Keratinocyte (primary cell): ENCODE measurements around the gene IL23A. TPM values are rescaled to one million over a fixed set of nuclear protein-coding genes. Genes with fewer than 3 reads are reported as not detected.
A peak's percentile ranks its signal among the peaks of the same experiment; 100 is the strongest.

ENCODE experiments used
- DNase-seq: peaks from one replicate; pipeline ENCODE4 v3.0.0-alpha.2; 2011; ENCODE audit warnings: low read depth, missing footprints, low spot score
- FAIRE-seq: peaks from 2 replicates; lab custom pipeline; 2011; peaks lifted over from hg19 to GRCh38; lab: Jason Lieb, UNC
- H2AFZ ChIP-seq: 2 replicates; pipeline ENCODE4 v1.6.0; 2012; ENCODE audit warnings: low read length, control low read depth, inconsistent platforms; ENCODE audit not compliant: control insufficient read depth
- H3K27ac ChIP-seq: 2 replicates; pipeline ENCODE4 v1.5.1; 2011; ENCODE audit warnings: low read length; ENCODE audit not compliant: control insufficient read depth, insufficient read depth
- H3K27me3 ChIP-seq: 3 replicates; pipeline ENCODE4 v1.6.0; 2011; ENCODE audit warnings: low read length; ENCODE audit not compliant: control insufficient read depth, insufficient read depth; ENCODE audit errors: extremely low read depth
- H3K36me3 ChIP-seq, 2 experiments: 2 replicates in 1 of 2; 3 replicates in 1 of 2; pipeline ENCODE4 v1.5.1; 2011; ENCODE audit warnings: low read length in 2 of 2, mild to moderate bottlenecking in 1 of 2; ENCODE audit not compliant: control insufficient read depth in 2 of 2, insufficient read depth in 2 of 2; ENCODE audit errors: extremely low read depth in 1 of 2
- H3K4me1 ChIP-seq: 3 replicates; pipeline ENCODE4 v1.5.1; 2011; ENCODE audit warnings: low read length; ENCODE audit not compliant: control insufficient read depth, insufficient read depth; ENCODE audit errors: extremely low read depth
- H3K4me2 ChIP-seq: 3 replicates; pipeline ENCODE4 v1.6.0; 2011; ENCODE audit warnings: low read depth, low read length; ENCODE audit not compliant: control insufficient read depth, insufficient read depth; ENCODE audit errors: extremely low read depth
- H3K4me3 ChIP-seq, 3 experiments: fragments of 200-600 bp in 1 of 3; sonication (generic) in 1 of 3; 2 replicates in 2 of 3; 3 replicates in 1 of 3; pipeline ENCODE4 v1.5.1; 2011 to 2016; ENCODE audit warnings: low read length in 3 of 3, mild to moderate bottlenecking in 3 of 3, control low read depth in 2 of 3, inconsistent platforms in 1 of 3, low read depth in 1 of 3, mixed read lengths in 1 of 3, mixed run types in 1 of 3, moderate library complexity in 1 of 3; ENCODE audit not compliant: control insufficient read depth in 2 of 3, insufficient read depth in 2 of 3; ENCODE audit errors: extremely low read depth in 1 of 3
- H3K79me2 ChIP-seq: 2 replicates; pipeline ENCODE4 v1.6.0; 2012; ENCODE audit warnings: low read length; ENCODE audit not compliant: control insufficient read depth, insufficient read depth
- H3K9ac ChIP-seq: 3 replicates; pipeline ENCODE4 v1.6.0; 2011; ENCODE audit warnings: low read length; ENCODE audit not compliant: control insufficient read depth, insufficient read depth; ENCODE audit errors: extremely low read depth
- H3K9me1 ChIP-seq: 3 replicates; pipeline ENCODE4 v1.6.0; 2011; ENCODE audit warnings: low read length; ENCODE audit not compliant: control insufficient read depth, insufficient read depth; ENCODE audit errors: extremely low read depth
- H3K9me3 ChIP-seq: 2 replicates; pipeline ENCODE4 v1.5.1; 2012; ENCODE audit warnings: low read depth, low read length; ENCODE audit not compliant: control insufficient read depth
- H4K20me1 ChIP-seq: 3 replicates; pipeline ENCODE4 v1.6.0; 2011; ENCODE audit warnings: low read length; ENCODE audit not compliant: control insufficient read depth, insufficient read depth; ENCODE audit errors: extremely low read depth
- EZH2 ChIP-seq: IDR thresholded peaks from one replicate; pipeline ENCODE4 v1.6.1; 2012; ENCODE audit warnings: inconsistent platforms, mild to moderate bottlenecking, low read length, moderate library complexity
- dilution Hi-C: fragments of 300-500 bp; cut with MboI; formaldehyde crosslinking; loops from one replicate; pipeline ENCODE4 v1.7.0; 2020; ENCODE audit warnings: low sequenced_read_pairs; ENCODE audit not compliant: extremely low pct_ligation_motif_present
- polyA plus RNA-seq, 5 experiments: library from polyadenylated mRNA; depleted of rRNA in 3 of 5; stranded (reverse) in 3 of 5; stranded (forward) in 1 of 5; unstranded in 1 of 5; fragments of >200 nt; gene quantifications; 1 replicate in 1 of 5; 2 replicates in 3 of 5; 3 replicates in 1 of 5; pipeline versions ENCODE4 v1.2.1 to v1.2.3, GENCODE V29; 2011 to 2012; ENCODE audit warnings: missing spikeins in 2 of 5, low read depth in 1 of 5, low replicate concordance in 1 of 5
- TF ChIP-seq, protein P1 (sequence below), 3 experiments: IDR thresholded peaks in 1 of 3; conservative IDR thresholded peaks in 1 of 3; optimal IDR thresholded peaks in 1 of 3; 2 replicates in 2 of 3; 3 replicates in 1 of 3; pipeline versions ENCODE3 to v1.5.1; 2011; ENCODE audit warnings: low read length in 3 of 3, mild to moderate bottlenecking in 3 of 3, moderate library complexity in 2 of 3, control low read depth in 1 of 3, inconsistent platforms in 1 of 3; ENCODE audit not compliant: insufficient read depth in 2 of 3; ENCODE audit errors: extremely low read depth in 1 of 3

The IL23A gene
- polyA plus RNA-seq, 1 donor (not counting 4 experiments of a cell fraction or from before 2014, with no cell fraction given): 1.5 TPM

DNA sequence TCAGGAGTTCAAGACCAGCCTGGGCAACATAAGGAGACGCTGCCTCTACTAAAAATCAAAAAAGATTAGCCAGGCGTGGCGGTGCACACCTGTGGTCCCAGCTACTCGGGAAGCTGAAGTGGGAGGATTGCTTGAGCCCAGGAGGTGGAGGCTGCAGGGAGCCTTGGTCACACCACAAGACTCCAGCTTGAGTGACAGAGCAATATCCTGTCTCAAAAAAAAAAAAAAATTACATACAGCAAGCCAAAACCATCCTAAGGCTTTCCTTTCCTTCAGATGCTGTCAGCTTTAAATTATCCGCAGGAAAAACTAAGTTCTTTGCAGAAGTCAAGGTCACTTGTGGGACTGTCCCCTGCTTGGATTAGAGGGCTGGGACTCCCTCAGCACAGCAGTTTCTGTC lies 39.9 kb upstream of the IL23A start:
- peaks cover 6 to 11% of the 10 kb centered on the region in 2 experiments for H3K36me3 ChIP-seq
- H3K9ac ChIP-seq: peak overlapping the region; percentile 96
- H3K4me1 ChIP-seq: peaks cover 21% of the 10 kb centered on the region

DNA sequence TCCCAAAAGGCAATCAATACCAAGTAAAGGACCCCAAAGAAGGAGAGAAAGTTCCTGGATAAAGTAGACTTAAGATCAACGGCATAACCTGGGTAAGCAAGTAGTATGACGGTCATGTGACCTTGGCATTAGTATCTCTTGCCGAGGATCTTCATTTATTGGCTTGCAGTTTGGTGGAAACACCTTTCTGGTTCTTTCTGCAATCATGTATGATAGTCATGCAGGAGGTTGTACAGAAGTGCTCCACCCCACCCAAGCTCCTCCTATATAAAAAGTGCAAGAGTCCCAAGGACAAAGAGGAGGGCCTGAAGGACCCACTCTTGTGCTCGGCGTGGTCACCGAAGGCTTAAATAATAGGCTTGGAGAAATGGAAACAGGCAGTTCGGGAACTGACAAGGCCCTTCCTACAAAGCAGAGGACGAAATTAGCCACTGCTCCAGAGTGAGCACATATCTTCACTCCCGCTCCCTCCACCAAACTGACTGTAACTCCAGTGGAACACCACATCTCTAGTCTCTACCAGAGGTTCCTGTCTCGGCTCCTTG lies 39.3 kb upstream of the IL23A start:
- DNase-seq: no peak
- Histone ChIP-seq H4K20me1 (no peaks in the 10 kb centered on the region), H2AFZ (peak overlapping the region; percentile 65), H3K9me3 (no peaks in the 10 kb centered on the region), H3K9me1 (no peaks in the 10 kb centered on the region), H3K9ac (peak overlapping the region; percentile 96), H3K79me2 (peaks cover 52% of the 10 kb centered on the region), H3K27me3 (no peaks in the 10 kb centered on the region), H3K4me2 (peak overlapping the region; percentile 96), H3K4me3 (peak overlapping the region; percentile 81 to 99 (median 91)), H3K4me1 (peaks cover 21% of the 10 kb centered on the region), H3K36me3 (peaks cover 6 to 11% of the 10 kb centered on the region in 2 experiments), H3K27ac (peak overlapping the region; percentile 85)
- FAIRE-seq: peak; percentile 5
- dilution Hi-C loops: no loop called here
- no peak for TF ChIP-seq EZH2
- TF ChIP-seq, protein P1, sequence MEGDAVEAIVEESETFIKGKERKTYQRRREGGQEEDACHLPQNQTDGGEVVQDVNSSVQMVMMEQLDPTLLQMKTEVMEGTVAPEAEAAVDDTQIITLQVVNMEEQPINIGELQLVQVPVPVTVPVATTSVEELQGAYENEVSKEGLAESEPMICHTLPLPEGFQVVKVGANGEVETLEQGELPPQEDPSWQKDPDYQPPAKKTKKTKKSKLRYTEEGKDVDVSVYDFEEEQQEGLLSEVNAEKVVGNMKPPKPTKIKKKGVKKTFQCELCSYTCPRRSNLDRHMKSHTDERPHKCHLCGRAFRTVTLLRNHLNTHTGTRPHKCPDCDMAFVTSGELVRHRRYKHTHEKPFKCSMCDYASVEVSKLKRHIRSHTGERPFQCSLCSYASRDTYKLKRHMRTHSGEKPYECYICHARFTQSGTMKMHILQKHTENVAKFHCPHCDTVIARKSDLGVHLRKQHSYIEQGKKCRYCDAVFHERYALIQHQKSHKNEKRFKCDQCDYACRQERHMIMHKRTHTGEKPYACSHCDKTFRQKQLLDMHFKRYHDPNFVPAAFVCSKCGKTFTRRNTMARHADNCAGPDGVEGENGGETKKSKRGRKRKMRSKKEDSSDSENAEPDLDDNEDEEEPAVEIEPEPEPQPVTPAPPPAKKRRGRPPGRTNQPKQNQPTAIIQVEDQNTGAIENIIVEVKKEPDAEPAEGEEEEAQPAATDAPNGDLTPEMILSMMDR (optimal IDR thresholded peaks at IDR 0.05 in 1 of 3, IDR thresholded peaks at IDR 0.05 in 1 of 3, conservative IDR thresholded peaks at IDR 0.05 in 1 of 3; ENCODE audit: extremely low read depth in 1 of 3, insufficient read depth in 2 of 3, low read length in 3 of 3): no peak

More for the DNA sequence above, 39.9 kb upstream of the IL23A start:
- FAIRE-seq: no peak
- H3K27ac ChIP-seq: peak overlapping the region; percentile 85
- no peaks in the 10 kb centered on the region for H3K9me3 ChIP-seq
- H3K9me1 ChIP-seq: no peaks in the 10 kb centered on the region
- no peak for TF ChIP-seq EZH2
- TF ChIP-seq, protein P1 (optimal IDR thresholded peaks at IDR 0.05 in 1 of 3, IDR thresholded peaks at IDR 0.05 in 1 of 3, conservative IDR thresholded peaks at IDR 0.05 in 1 of 3; ENCODE audit: extremely low read depth in 1 of 3, insufficient read depth in 2 of 3, low read length in 3 of 3): no peak
- peaks cover 58% of the 10 kb centered on the region for H3K79me2 ChIP-seq
- H3K4me3 ChIP-seq: peak overlapping the region; percentile 81 to 99 (median 91)
- peak overlapping the region; percentile 96 for H3K4me2 ChIP-seq
- dilution Hi-C loops: no loop called here
- H3K27me3 ChIP-seq: no peaks in the 10 kb centered on the region
- no peaks in the 10 kb centered on the region for H4K20me1 ChIP-seq
- H2AFZ ChIP-seq: no peak overlapping the region
- DNase-seq: no peak
